GM21786 (cell line): ENCODE results near the gene HNRNPF.

Source experiments
- ATAC-seq: cut with Tn5 transposase; IDR thresholded peaks from one replicate; pipeline ENCODE4 v1.9.1; 2021; ENCODE audit not compliant: unreplicated experiment

Gene HNRNPF

GRCh38 chr10:43377424-43377883 lies 31.5 kb downstream of the HNRNPF start:
- no peak for ATAC-seq

GRCh38 chr10:43376828-43377423 lies 32.1 kb downstream of the HNRNPF start:
- no peak for ATAC-seq

GRCh38 chr10:43376046-43376635 lies 32.8 kb downstream of the HNRNPF start:
- no peak for ATAC-seq

GRCh38 chr10:43375401-43376020 lies 33.5 kb downstream of the HNRNPF start:
- no peak for ATAC-seq

- no peak for ATAC-seq
Measured at GRCh38 chr10:43374194-43374593, 34.8 kb downstream of the HNRNPF start.

- ATAC-seq: no peak
Measured at GRCh38 chr10:43373461-43373860, 35.5 kb downstream of the HNRNPF start.

- ATAC-seq: no peak
Measured at GRCh38 chr10:43372765-43373361, 36.1 kb downstream of the HNRNPF start.

GRCh38 chr10:43371418-43371817 lies 37.6 kb downstream of the HNRNPF start, which contains the start of gene FXYD4:
Gene FXYD4, plus strand, starts transcription at chr10:43371636. Its CDS starts 2,111 bp downstream, at chr10:43373747.
- no peak for ATAC-seq

- ATAC-seq: no peak
Measured at GRCh38 chr10:43370671-43371215, 38.2 kb downstream of the HNRNPF start.

GRCh38 chr10:43369921-43370320 lies 39.1 kb downstream of the HNRNPF start:
- no peak for ATAC-seq

GRCh38 chr10:43365001-43365400 lies 44.0 kb downstream of the HNRNPF start:
- no peak for ATAC-seq

- ATAC-seq: peak; percentile 98
Measured at GRCh38 chr10:43362191-43362839, 46.7 kb downstream of the HNRNPF start.

- ATAC-seq: peak; percentile 2
Measured at GRCh38 chr10:43361547-43362190, 47.3 kb downstream of the HNRNPF start.

- no peak for ATAC-seq
Measured at GRCh38 chr10:43360086-43360485, 48.9 kb downstream of the HNRNPF start.

- no peak for ATAC-seq
Measured at GRCh38 chr10:43355749-43356371, 53.1 kb downstream of the HNRNPF start.

- no peak for ATAC-seq
Measured at GRCh38 chr10:43354879-43355380, 54.1 kb downstream of the HNRNPF start.

GRCh38 chr10:43354330-43354635 lies 54.7 kb downstream of the HNRNPF start:
- no peak for ATAC-seq

GRCh38 chr10:43353495-43354329 lies 55.3 kb downstream of the HNRNPF start:
- no peak for ATAC-seq

- ATAC-seq: no peak
Measured at GRCh38 chr10:43352951-43353350, 56.0 kb downstream of the HNRNPF start.
